Suppressor macrophage treated with lipopolysaccharide for 4 hours (primary cell): ENCODE data around the gene LRCH4.
"Not testable (repeated sequence)": the region's sequence is repeated elsewhere in the genome, so short reads cannot be mapped to it uniquely, and the experiment has no call there.

Experiments used
- DNase-seq: peaks from one replicate; pipeline ENCODE4 v3.0.0-alpha.2; 2020

The LRCH4 gene

DNA sequence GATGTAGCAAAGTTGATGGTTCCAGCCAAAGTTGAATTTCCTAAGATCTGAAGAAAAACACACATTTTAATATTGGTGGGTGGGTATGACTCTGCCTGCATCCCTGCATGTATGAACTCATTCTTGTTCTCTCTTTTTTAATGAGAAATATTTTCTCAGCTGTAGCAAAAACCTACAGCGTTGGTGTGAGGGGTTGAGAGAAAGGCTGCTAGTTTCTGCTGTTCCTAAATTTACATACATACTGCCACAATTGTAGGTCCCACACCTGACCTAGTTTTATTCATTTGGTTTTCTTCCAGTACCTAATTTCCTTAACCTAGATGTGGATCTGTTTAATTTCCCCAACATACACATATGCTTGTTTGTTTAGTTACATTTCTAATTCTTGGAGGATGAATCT, 42.3 kb downstream of the LRCH4 start:
- no peak for DNase-seq

- peak; percentile 20 for DNase-seq
Observed at GRCh38 chr7:100541309-100541708, 44.6 kb downstream of the LRCH4 start.

DNA sequence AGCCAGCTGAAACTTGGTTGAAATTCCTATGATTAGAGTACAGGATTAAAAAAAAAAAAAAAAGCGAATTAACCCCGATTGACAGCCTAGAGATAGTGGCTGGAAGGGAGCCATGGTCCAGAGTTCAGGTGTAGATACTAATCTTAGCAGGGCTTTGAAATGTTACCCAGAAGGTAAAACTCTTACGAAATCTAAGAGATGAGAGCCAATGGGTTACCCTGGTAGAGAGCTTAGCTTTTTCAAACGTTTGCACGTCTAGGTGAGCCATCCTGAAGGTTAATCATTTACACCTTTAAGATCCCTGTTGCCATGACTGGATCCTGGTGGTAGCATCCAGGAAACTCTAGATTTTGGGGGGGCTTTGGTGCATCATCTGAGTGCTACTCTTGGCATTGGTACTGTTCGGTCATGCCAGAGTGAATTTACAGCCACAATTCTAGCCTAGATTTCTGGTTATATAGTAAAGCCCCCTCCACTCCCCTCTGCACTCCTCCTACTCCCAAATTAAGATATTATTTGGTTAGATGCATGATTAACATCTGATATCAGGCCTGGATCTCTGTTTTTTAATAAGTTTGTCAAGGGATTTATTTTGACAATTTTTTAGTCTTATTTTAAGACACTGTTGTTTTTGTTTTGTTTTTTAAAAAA, 45.7 kb downstream of the LRCH4 start:
- DNase-seq: no peak

- no peak for DNase-seq
Observed at GRCh38 chr7:100539436-100540006, 46.4 kb downstream of the LRCH4 start.

GRCh38 chr7:100538654-100539435, 47.1 kb downstream of the LRCH4 start, which contains the start of gene AGFG2:
Gene AGFG2 (plus strand): TSS chr7:100539203. CDS start chr7:100539347, 144 bp downstream.
- DNase-seq: peak; percentile 100

DNA sequence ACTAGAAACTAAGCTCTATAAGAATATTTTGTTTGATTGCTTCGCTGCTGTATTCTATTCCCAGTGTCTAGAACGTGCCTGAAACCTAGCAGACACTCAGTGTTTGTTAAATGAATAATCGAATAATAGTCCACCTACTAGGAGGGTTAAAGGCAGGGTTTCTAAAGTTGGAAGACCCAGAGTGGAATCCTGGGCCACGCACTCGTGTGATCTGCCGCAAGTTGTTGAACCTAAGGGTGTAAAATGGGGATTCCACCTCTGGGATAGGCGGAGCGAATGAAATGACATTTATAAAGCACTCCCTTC, 47.6 kb downstream of the LRCH4 start:
- DNase-seq: no peak

DNA sequence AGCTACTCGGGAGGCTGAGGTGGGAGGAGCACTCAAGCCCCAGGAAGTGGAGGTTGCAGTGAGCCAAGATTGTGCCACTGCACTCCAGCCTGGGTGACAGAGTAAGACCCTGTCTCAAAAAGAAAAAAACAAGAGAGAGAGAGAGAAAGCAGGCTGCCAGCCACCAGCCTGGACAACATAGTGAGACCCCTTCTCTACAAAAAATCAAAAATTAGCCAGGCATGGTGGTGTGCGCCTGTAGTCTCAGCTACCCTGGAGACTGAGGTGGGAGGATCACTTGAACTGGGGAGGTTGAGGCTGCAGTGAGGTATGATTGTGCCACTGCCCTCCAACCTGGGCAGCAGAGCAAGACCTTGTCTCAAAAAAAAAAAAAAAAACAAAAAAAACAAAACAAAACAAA, 49.2 kb downstream of the LRCH4 start:
- DNase-seq: not testable (repeated sequence)

- DNase-seq: not testable (repeated sequence)
Observed at GRCh38 chr7:100535982-100536381, 49.9 kb downstream of the LRCH4 start.

DNA sequence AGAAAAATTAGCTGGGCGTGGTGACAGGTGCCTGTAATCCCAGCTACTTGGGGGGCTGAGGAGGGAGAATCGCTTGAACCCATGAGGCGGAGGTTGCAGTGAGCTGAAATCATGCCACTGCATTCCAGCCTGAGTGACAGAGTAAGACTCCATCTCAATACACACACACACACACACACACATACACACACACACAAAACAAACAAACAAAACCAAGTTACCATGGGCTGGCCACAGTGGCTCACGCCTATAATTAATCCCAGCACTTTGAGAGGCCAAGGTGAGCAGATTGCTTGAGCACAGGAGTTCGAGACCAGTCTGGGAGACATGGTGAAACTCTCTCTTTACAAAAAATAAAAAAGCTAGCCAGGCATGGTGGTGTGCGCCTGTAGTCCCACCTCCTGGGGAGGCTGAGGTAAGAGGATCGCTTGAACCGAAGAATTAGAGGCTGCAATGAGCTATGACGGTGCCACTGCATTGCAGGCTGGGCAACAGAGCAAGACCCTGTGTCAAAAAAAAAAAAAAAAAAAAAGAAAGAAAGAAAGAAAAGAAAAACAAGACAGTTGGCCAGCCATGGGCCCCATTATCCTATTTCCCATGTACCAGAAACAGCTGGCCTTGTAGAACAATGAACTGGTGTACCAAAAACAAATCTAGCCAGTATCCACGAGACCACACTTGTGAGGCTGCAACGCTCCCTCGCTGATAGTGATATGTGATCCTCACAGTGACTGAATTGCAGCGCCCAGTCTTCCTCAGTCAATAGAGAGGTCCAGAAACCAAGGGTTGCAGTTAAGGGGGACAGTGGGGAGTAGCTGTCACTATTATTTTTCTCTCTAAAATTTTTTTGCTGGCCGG, 53.5 kb downstream of the LRCH4 start:
- DNase-seq: no peak

GRCh38 chr7:100528108-100528866, 57.6 kb downstream of the LRCH4 start:
- not testable (repeated sequence) for DNase-seq
